Stimulated activated CD8-positive, alpha-beta memory T cell treated with anti-CD3 and anti-CD28 coated beads, Interleukin-4, amount 100 ng/mL, for 48 hours (primary cell): ENCODE results near the gene TTC36.
"Not testable (repeated sequence)": the region's sequence is repeated elsewhere in the genome, so short reads cannot be mapped to it uniquely, and the experiment has no call there.

Source experiments
- DNase-seq: peaks from one replicate; pipeline ENCODE4 v3.0.0-alpha.2; 2020

The TTC36 gene

DNA sequence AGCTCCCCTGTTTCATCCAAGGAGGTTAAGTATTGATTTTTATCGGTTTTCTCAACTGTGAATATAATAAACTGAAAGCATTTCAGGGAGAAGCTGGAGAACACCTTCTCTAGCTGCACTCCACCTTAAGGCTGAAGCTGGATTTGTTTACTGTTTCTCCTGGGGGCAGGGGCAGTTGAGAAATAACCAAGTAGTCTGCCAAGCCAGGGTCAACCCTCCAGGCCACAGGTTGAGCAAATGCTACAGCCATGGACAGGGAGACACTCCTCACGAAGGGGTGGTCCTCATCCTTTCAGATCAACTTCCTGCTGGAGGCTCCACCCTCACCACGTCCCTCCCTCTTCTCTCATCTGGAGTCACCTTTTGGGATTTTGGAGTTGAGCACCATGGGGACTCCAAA is at the start of gene TTC36:
TTC36 (plus strand) TSS at position 366 of the 400 bp plus-strand sequence; CDS start at position 387, 21 bp downstream.
- DNase-seq, result no peak

DNA sequence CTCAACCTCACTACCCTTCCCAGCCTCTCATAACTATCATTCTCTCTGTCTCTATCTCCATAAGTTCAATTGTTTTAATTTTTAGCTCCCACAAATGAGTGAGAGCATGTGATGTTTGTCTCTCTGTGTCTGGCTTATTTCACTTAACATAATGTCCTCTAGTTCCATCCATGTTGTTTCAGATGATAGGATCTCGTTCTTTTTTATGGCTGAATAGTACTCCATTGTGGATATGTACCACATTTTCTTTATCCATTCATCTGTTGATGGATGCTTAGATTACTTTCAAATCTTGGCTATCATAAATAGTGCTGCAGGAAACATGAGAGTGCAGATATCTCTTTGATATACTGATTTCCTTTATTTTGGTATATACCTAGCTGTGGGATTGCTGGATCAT is 46.0 kb upstream of the TTC36 start:
- DNase-seq, result not testable (repeated sequence)

DNA sequence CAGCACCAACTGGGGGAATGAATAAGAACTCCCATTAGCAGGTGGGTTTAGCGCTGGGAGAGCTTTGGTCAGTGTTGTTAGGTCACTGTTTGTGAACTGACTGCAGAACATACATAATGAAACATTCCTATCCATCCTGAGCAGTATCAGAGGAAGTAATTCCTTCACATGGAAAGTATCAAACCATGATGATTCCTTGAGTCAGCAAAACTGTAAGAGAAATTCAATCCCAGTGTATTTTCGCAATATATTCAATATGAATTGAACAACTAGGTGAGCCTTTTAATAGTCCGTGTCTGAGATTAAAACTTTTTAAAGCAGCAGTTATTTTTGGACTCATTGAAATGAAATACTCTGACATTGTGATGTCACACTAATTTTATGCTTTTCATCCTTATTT is 42.9 kb upstream of the TTC36 start:
- no peak for DNase-seq

- no peak for DNase-seq
Observed at GRCh38 chr11:118485273-118485672, 42.0 kb upstream of the TTC36 start.

DNA sequence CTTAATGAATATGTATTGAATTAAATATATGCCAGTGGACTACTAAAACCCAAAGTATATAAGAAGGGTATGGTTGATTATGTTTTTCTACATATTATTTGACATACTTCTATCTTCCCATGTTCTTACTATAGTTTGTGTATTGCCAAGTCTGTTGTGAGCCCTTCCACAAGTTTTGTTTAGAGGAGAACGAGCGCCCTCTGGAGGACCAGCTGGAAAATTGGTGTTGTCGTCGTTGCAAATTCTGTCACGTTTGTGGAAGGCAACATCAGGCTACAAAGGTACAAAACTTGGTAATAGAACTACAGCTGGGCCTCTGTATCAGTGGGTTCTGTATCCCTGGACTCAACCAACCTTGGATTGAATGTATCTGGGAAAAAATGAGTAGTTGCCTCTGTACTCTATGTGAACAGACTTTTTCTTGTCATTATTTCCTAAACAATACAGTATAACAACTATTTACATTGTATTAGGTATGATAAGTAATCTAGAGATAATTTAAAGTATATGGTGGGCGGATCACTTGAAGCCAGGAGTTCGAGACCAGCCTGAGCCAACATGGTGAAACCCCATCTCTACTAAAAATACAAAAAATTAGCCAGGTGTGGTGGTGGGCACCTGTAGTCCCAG is 38.7 kb upstream of the TTC36 start:
- DNase-seq, result peak; percentile 85

DNA sequence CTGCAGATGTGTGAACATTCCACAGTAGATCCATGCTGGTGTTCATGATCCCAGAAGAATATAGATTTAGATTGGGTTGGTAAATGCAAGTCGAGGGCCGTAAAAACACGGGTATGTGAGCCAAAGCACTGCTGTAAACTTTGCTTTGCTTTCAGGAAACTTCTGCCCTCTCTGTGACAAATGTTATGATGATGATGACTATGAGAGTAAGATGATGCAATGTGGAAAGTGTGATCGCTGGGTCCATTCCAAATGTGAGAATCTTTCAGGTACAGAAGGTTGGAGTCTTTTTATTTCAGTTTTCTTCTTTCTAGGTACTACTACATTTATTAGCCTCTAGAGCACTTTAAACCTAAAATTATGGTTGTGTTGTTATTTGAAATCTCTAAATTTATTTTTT is 36.2 kb upstream of the TTC36 start:
- DNase-seq, result no peak

GRCh38 chr11:118497831-118498230 is 29.4 kb upstream of the TTC36 start:
- no peak for DNase-seq

- no peak for DNase-seq
Observed at GRCh38 chr11:118503216-118503615, 24.1 kb upstream of the TTC36 start.

DNA sequence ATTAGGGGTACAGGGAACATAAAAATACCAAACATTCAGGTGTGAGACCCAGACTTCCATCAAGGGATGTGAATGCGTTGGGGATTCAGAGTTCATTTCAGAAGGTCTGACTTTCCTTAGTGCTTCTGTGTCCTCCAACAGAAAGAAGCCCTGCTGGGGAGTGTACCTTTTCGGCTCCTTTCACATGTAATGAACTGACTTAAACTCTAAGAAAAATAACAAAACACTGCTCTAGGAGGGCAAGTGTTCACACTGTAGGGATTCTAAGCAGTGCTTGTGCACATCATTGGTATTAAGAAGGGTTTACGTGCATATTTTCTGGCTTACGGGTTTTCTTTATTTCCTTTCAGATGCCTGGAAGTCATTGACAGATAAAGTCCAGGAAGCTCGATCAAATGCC is 15.7 kb upstream of the TTC36 start:
- no peak for DNase-seq

DNA sequence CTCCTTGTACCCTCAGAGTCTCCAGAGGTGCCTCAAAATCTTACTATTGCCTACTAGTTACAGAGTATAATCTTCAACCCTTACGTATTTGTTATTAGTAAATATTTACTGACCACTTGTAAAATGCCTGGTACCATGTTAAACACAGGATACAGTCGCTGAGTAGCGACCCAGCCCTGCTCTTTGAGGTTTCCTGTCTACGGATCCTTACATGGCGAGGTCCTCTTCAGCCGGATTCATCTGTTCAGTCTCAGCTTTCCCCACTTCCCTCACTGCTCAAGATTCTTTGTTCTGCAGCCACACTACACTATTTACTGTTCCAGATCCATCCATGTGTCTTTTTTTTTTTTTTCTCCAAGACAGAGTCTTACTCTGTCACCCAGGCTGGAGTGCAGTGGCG is 13.2 kb upstream of the TTC36 start:
- no peak for DNase-seq

DNA sequence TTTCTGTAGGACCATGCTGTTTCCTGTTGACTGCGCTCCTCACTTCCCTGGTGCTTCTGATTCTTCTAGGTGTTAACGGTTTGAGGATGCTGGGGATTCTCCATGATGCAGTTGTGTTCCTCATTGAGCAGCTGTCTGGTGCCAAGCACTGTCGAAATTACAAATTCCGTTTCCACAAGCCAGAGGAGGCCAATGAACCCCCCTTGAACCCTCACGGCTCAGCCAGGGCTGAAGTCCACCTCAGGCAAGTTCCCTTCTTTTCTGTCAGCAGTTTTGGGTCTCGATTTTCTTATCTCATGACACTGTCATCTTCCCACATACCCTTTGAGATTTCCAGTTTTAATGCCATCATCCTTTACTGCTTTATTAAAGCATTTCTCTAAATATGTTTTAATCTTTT is 7.7 kb upstream of the TTC36 start:
- DNase-seq, result no peak

DNA sequence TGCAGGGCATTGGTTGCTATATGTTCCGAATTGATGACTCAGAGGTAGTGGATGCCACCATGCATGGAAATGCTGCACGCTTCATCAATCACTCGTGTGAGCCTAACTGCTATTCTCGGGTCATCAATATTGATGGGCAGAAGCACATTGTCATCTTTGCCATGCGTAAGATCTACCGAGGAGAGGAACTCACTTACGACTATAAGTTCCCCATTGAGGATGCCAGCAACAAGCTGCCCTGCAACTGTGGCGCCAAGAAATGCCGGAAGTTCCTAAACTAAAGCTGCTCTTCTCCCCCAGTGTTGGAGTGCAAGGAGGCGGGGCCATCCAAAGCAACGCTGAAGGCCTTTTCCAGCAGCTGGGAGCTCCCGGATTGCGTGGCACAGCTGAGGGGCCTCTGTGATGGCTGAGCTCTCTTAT is 5.4 kb upstream of the TTC36 start:
- no peak for DNase-seq

DNA sequence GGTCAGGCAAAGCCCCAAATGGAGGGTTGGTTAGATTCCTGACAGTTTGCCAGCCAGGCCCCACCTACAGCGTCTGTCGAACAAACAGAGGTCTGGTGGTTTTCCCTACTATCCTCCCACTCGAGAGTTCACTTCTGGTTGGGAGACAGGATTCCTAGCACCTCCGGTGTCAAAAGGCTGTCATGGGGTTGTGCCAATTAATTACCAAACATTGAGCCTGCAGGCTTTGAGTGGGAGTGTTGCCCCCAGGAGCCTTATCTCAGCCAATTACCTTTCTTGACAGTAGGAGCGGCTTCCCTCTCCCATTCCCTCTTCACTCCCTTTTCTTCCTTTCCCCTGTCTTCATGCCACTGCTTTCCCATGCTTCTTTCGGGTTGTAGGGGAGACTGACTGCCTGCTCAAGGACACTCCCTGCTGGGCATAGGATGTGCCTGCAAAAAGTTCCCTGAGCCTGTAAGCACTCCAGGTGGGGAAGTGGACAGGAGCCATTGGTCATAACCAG is 4.7 kb upstream of the TTC36 start:
- DNase-seq, result no peak

DNA sequence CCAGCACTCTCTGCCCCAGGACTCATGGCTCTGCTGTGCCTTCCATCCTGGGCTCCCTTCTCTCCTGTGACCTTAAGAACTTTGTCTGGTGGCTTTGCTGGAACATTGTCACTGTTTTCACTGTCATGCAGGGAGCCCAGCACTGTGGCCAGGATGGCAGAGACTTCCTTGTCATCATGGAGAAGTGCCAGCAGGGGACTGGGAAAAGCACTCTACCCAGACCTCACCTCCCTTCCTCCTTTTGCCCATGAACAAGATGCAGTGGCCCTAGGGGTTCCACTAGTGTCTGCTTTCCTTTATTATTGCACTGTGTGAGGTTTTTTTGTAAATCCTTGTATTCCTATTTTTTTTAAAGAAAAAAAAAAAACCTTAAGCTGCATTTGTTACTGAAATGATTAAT is 2.9 kb upstream of the TTC36 start:
- DNase-seq, result no peak

DNA sequence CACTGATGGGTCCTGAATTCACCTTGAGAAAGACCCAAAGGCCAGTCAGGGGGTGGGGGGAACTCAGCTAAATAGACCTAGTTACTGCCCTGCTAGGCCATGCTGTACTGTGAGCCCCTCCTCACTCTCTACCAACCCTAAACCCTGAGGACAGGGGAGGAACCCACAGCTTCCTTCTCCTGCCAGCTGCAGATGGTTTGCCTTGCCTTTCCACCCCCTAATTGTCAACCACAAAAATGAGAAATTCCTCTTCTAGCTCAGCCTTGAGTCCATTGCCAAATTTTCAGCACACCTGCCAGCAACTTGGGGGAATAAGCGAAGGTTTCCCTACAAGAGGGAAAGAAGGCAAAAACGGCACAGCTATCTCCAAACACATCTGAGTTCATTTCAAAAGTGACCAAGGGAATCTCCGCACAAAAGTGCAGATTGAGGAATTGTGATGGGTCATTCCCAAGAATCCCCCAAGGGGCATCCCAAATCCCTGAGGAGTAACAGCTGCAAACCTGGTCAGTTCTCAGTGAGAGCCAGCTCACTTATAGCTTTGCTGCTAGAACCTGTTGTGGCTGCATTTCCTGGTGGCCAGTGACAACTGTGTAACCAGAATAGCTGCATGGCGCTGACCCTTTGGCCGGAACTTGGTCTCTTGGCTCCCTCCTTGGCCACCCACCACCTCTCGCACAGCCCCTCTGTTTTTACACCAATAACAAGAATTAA is 2.4 kb upstream of the TTC36 start:
- no peak for DNase-seq

DNA sequence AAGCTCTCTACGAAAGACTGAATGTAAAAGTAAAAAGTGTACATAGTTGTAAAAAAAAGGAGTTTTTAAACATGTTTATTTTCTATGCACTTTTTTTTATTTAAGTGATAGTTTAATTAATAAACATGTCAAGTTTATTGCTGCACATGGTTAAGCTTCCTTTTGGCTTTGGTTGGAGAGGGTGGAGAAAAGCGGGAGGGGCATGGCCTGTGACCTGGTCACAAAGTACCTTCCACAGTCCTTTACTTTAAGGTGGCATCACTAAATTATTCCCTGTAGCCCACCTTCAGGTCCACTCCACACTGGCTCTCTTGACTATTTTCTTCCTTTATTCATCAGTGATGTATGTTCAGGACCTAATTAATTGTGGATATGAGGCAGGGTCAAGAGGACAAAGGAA is 586 bp upstream of the TTC36 start:
- DNase-seq, result no peak

DNA sequence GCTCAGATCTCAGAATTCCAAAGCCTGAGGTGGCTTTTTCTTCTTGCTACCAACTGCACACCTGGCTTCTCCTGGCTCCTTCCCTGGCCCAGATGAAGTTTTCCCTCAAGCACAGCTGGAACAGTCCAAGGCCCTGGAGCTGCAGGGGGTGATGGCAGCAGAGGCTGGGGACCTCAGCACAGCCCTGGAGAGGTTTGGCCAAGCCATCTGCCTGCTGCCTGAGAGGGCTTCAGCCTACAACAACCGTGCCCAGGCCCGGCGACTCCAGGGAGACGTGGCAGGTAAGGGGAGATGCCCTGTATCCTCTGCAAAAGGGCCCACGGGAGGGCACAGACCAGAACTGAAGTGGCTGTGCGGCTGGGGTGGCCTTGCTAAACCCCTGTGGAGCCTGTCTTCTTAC is 1.2 kb downstream of the TTC36 start:
- DNase-seq, result no peak

DNA sequence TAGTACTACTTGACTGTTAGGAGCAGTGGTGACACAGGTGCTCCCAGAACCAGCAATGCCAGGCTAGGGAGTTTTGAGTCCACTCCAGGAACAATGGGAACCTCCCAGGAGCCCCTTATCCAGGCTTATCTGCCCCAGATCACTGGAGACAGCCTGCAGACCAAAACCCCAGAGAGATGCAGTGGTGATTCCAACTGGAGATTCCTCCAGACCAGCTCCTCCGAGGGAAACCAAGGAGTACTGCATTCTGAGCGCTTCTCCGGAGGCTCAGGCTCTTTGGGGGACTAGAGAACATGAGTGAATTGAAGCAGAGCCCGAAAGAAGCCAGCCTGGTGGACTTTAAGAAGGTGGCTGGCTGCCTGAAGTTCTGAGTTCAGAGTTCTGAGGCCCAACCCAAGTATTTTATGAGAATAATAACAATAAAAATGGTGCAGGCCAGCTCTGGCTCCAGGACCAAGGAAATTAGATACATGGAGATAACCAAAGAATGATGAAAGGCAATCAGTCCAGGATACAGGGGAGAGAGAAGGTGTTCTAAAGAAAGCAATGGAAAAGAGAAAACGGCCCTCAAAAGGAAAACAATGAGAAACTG is 2.4 kb downstream of the TTC36 start:
- no peak for DNase-seq

GRCh38 chr11:118530180-118530682 is 3.0 kb downstream of the TTC36 start:
- DNase-seq, result peak; percentile 34

- peak; percentile 82 for DNase-seq
Observed at GRCh38 chr11:118530683-118531596, 3.7 kb downstream of the TTC36 start, which contains the start of gene TMEM25. Gene TMEM25 (plus strand): TSS chr11:118531192. CDS start chr11:118531802, 610 bp downstream.

DNA sequence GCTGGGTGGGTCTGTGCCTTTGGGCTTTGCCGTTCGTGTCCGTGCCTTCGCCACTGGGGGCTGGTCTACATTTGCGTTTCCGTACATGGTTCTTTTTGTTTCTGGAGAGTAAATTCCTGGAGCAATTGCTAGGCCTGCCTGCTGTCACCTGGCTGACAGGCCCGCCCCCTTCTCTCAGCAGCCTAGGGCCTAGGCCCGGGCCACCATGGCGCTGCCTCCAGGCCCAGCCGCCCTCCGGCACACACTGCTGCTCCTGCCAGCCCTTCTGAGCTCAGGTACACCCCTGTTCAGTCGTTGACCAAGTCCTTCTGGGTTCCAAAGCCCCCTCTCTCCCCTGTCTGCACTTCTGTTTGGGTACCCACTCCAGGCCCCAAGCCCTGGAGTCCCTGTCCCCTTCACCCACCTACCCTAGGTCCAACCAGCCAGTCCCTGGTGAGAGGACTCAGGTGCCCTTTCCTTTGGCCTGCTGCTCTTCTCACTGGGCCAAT is 4.4 kb downstream of the TTC36 start:
- no peak for DNase-seq

DNA sequence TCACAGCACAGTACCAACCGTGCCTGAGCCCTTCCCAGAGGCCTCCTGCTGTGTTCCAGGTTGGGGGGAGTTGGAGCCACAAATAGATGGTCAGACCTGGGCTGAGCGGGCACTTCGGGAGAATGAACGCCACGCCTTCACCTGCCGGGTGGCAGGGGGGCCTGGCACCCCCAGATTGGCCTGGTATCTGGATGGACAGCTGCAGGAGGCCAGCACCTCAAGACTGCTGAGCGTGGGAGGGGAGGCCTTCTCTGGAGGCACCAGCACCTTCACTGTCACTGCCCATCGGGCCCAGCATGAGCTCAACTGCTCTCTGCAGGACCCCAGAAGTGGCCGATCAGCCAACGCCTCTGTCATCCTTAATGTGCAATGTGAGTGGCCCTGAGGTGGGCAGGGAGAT is 4.8 kb downstream of the TTC36 start:
- DNase-seq, result no peak
